H1 (cell line): ENCODE results near the gene PROK2. TPM values are rescaled to one million over a fixed set of nuclear protein-coding genes. Genes with fewer than 3 reads are reported as not detected.

Experiments used
- CTCF ChIA-PET: fragments of 300-600 bp; sonication (Branson Sonifier 250); formaldehyde crosslinking; loops from one replicate; lab custom pipeline; 2021; ENCODE audit not compliant: partially characterized antibody; lab: Charles Lee
- POLR2A ChIA-PET: fragments of 300-600 bp; sonication (Branson Sonifier 250); formaldehyde crosslinking; loops from one replicate; lab custom pipeline; 2021; ENCODE audit warnings: inconsistent platforms; ENCODE audit not compliant: partially characterized antibody; lab: Charles Lee
- DNase-seq, 2 experiments: peaks; one replicate each; pipeline versions ENCODE4 v3.0.0 to v3.0.0-alpha.2; 2010 to 2022; ENCODE audit warnings: low spot score in 2 of 2, low read depth in 1 of 2, mixed read lengths in 1 of 2
- FAIRE-seq: peaks from 2 replicates; lab custom pipeline; 2011; peaks lifted over from hg19 to GRCh38; lab: Jason Lieb, UNC
- H2AFZ ChIP-seq: 2 replicates; pipeline ENCODE4 v1.8.1; 2012; ENCODE audit warnings: low read length, inconsistent platforms
- H2AK5ac ChIP-seq: 2 replicates; pipeline ENCODE4 v1.6.1; 2013; ENCODE audit warnings: low read depth, low read length
- H2BK120ac ChIP-seq: replicated peaks from 2 replicates; pipeline ENCODE3; 2013; ENCODE audit warnings: low read depth, low read length, inconsistent platforms
- H2BK12ac ChIP-seq: 2 replicates; pipeline ENCODE4 v1.6.1; 2013; ENCODE audit warnings: low read depth, low read length
- H2BK15ac ChIP-seq: 2 replicates; pipeline ENCODE4 v1.6.1; 2013; ENCODE audit warnings: low read length
- H2BK20ac ChIP-seq: 2 replicates; pipeline ENCODE4 v1.6.1; 2013; ENCODE audit warnings: low read length
- H2BK5ac ChIP-seq: 2 replicates; pipeline ENCODE4 v1.6.1; 2013; ENCODE audit warnings: low read depth, low read length
- H3K14ac ChIP-seq: 2 replicates; pipeline ENCODE4 v1.6.1; 2013; ENCODE audit warnings: inconsistent platforms; ENCODE audit not compliant: insufficient read length
- H3K18ac ChIP-seq: 2 replicates; pipeline ENCODE4 v1.6.1; 2013; ENCODE audit warnings: low read length; ENCODE audit errors: extremely low read depth
- H3K23ac ChIP-seq: 2 replicates; pipeline ENCODE4 v1.6.1; 2013; ENCODE audit warnings: inconsistent platforms; ENCODE audit not compliant: insufficient read length
- H3K23me2 ChIP-seq: 2 replicates; pipeline ENCODE4 v1.6.1; 2013; ENCODE audit warnings: low read depth, low read length
- H3K27ac ChIP-seq: 2 replicates; pipeline ENCODE4 v1.6.1; 2011; ENCODE audit warnings: low read depth, low read length, inconsistent platforms
- H3K27me3 ChIP-seq, 4 experiments: replicated peaks in 1 of 4; 1 replicate in 1 of 4; 2 replicates in 3 of 4; pipeline versions ENCODE4 v1.6.1 to v1.8.1; 2011 to 2013; ENCODE audit warnings: low read length in 3 of 4, mild to moderate bottlenecking in 3 of 4, inconsistent platforms in 2 of 4, mixed read lengths in 2 of 4, moderate library complexity in 1 of 4; ENCODE audit not compliant: control insufficient read depth in 3 of 4, insufficient read depth in 3 of 4; ENCODE audit errors: extremely low read depth in 1 of 4
- H3K36me3 ChIP-seq, 4 experiments: 2 replicates each; pipeline versions ENCODE4 v1.6.1 to v1.8.1; 2011 to 2013; ENCODE audit warnings: mild to moderate bottlenecking in 4 of 4, low read length in 3 of 4, moderate library complexity in 2 of 4, control low read depth in 1 of 4, inconsistent platforms in 1 of 4; ENCODE audit not compliant: insufficient read depth in 4 of 4, control insufficient read depth in 2 of 4
- H3K4ac ChIP-seq: replicated peaks from 2 replicates; pipeline ENCODE3; 2013; ENCODE audit warnings: low read length, low read depth, mixed read lengths, inconsistent platforms; ENCODE audit not compliant: insufficient read length
- H3K4me1 ChIP-seq, 4 experiments: replicated peaks in 1 of 4; 1 replicate in 1 of 4; 2 replicates in 3 of 4; pipeline versions ENCODE4 v1.6.1 to v1.8.1; 2011 to 2013; ENCODE audit warnings: low read length in 3 of 4, inconsistent platforms in 2 of 4, mixed read lengths in 1 of 4; ENCODE audit not compliant: insufficient read depth in 4 of 4, control insufficient read depth in 3 of 4
- H3K4me2 ChIP-seq, 2 experiments: 2 replicates each; pipeline versions ENCODE4 v1.6.1 to v1.8.1; 2011 to 2013; ENCODE audit warnings: low read depth in 2 of 2, low read length in 2 of 2, control low read depth in 1 of 2, inconsistent platforms in 1 of 2, mild to moderate bottlenecking in 1 of 2; ENCODE audit not compliant: insufficient read depth in 1 of 2
- H3K4me3 ChIP-seq, 4 experiments: fragments of 200-600, 300-600 bp in 1 of 4; sonication (generic), shearing (Covaris generic), sonication (Bioruptor Twin) in 1 of 4; 2 replicates each; pipeline versions ENCODE4 v1.5.1 to v1.8.1; 2011 to 2016; ENCODE audit warnings: low read length in 4 of 4, low read depth in 3 of 4, control low read depth in 2 of 4, inconsistent platforms in 2 of 4, mild to moderate bottlenecking in 2 of 4, mixed read lengths in 1 of 4, moderate library complexity in 1 of 4; ENCODE audit not compliant: insufficient read depth in 2 of 4; ENCODE audit errors: extremely low read depth in 1 of 4
- H3K56ac ChIP-seq: replicated peaks from 2 replicates; pipeline ENCODE3; 2013; ENCODE audit warnings: low read depth, mild to moderate bottlenecking, mixed read lengths, low read length, inconsistent platforms; ENCODE audit not compliant: insufficient read length
- H3K79me1 ChIP-seq: 2 replicates; pipeline ENCODE4 v1.6.1; 2013; ENCODE audit warnings: low read depth, low read length, control low read depth
- H3K79me2 ChIP-seq, 2 experiments: 2 replicates each; pipeline versions ENCODE4 v1.6.1 to v1.8.1; 2012 to 2013; ENCODE audit warnings: low read length in 2 of 2, mild to moderate bottlenecking in 2 of 2, inconsistent platforms in 1 of 2; ENCODE audit not compliant: insufficient read depth in 2 of 2, control insufficient read depth in 1 of 2
- H3K9ac ChIP-seq, 4 experiments: replicated peaks in 1 of 4; 1 replicate in 1 of 4; 2 replicates in 3 of 4; pipeline versions ENCODE4 v1.6.1 to v1.8.1; 2011 to 2013; ENCODE audit warnings: low read depth in 3 of 4, low read length in 3 of 4, control low read depth in 2 of 4, mild to moderate bottlenecking in 2 of 4, moderate library complexity in 2 of 4, inconsistent platforms in 1 of 4; ENCODE audit errors: extremely low read depth in 1 of 4
- H3K9me3 ChIP-seq, 2 experiments: 2 replicates each; pipeline versions ENCODE4 v1.6.1 to v1.8.1; 2012 to 2013; ENCODE audit warnings: mild to moderate bottlenecking in 2 of 2, moderate library complexity in 2 of 2, control low read depth in 1 of 2, inconsistent platforms in 1 of 2, low read depth in 1 of 2, low read length in 1 of 2, mixed read lengths in 1 of 2; ENCODE audit not compliant: insufficient read depth in 2 of 2
- H4K20me1 ChIP-seq, 2 experiments: replicated peaks in 1 of 2; 2 replicates each; pipeline versions ENCODE3 to v1.8.1; 2011 to 2013; ENCODE audit warnings: inconsistent platforms in 2 of 2, low read length in 2 of 2, mild to moderate bottlenecking in 1 of 2; ENCODE audit not compliant: insufficient read depth in 2 of 2, control insufficient read depth in 1 of 2
- H4K5ac ChIP-seq: 2 replicates; pipeline ENCODE4 v1.6.1; 2013; ENCODE audit warnings: low read length, low read depth, mixed read lengths, inconsistent platforms; ENCODE audit not compliant: insufficient read length
- H4K8ac ChIP-seq: 2 replicates; pipeline ENCODE4 v1.8.0; 2013; ENCODE audit warnings: mild to moderate bottlenecking, moderate library complexity, low read length, inconsistent platforms; ENCODE audit not compliant: insufficient read depth; ENCODE audit errors: extremely low read depth
- H4K91ac ChIP-seq: replicated peaks from 2 replicates; pipeline ENCODE3; 2013; ENCODE audit warnings: low read length, mixed read lengths, inconsistent platforms; ENCODE audit not compliant: insufficient read length
- ATF3 ChIP-seq: IDR thresholded peaks from 2 replicates; pipeline ENCODE4 v1.6.1; 2011; ENCODE audit warnings: low read depth, mild to moderate bottlenecking, low read length; ENCODE audit not compliant: insufficient read depth
- BACH1 ChIP-seq: IDR thresholded peaks from 2 replicates; pipeline ENCODE4 v1.6.1; 2012; ENCODE audit warnings: low read length, improper control_type of control experiment
- BCL11A ChIP-seq, 2 experiments: IDR thresholded peaks; one replicate each; pipeline ENCODE4 v1.6.1; 2011; ENCODE audit warnings: low read depth in 2 of 2, low read length in 2 of 2, mild to moderate bottlenecking in 2 of 2
- CHD2 ChIP-seq: IDR thresholded peaks from 2 replicates; pipeline ENCODE4 v1.6.1; 2012; ENCODE audit warnings: low read length, improper control_type of control experiment
- HDAC6 ChIP-seq: IDR thresholded peaks from one replicate; pipeline ENCODE4 v1.7.1; 2012; ENCODE audit warnings: low read depth, mild to moderate bottlenecking, inconsistent platforms, low read length, moderate library complexity
- NRF1 ChIP-seq: IDR thresholded peaks from 2 replicates; pipeline ENCODE4 v1.6.1; 2011; ENCODE audit warnings: mild to moderate bottlenecking, low read depth, low read length, improper control_type of control experiment
- RAD21 ChIP-seq, 2 experiments: IDR thresholded peaks in 1 of 2; conservative IDR thresholded peaks in 1 of 2; 2 replicates each; pipeline ENCODE4 v1.6.1; 2011; ENCODE audit warnings: low read depth in 2 of 2, low read length in 2 of 2, improper control_type of control experiment in 1 of 2, inconsistent platforms in 1 of 2, mild to moderate bottlenecking in 1 of 2, moderate library complexity in 1 of 2
- SIN3A ChIP-seq, 2 experiments: IDR thresholded peaks in 1 of 2; conservative IDR thresholded peaks in 1 of 2; 2 replicates each; pipeline ENCODE4 v1.6.1; 2011 to 2012; ENCODE audit warnings: low read length in 2 of 2, improper control_type of control experiment in 1 of 2, low read depth in 1 of 2, mild to moderate bottlenecking in 1 of 2
- SP2 ChIP-seq: IDR thresholded peaks from 2 replicates; pipeline ENCODE4 v1.6.1; 2012; ENCODE audit warnings: mild to moderate bottlenecking, low read length, inconsistent platforms
- TAF1 ChIP-seq: IDR thresholded peaks from 2 replicates; pipeline ENCODE4 v1.6.1; 2011; ENCODE audit warnings: mild to moderate bottlenecking, low read depth, low read length
- TCF12 ChIP-seq: IDR thresholded peaks from 2 replicates; pipeline ENCODE4 v1.6.1; 2011; ENCODE audit warnings: low read depth, mild to moderate bottlenecking, low read length
- USF2 ChIP-seq: IDR thresholded peaks from 2 replicates; pipeline ENCODE4 v1.6.1; 2011; ENCODE audit warnings: low read length, improper control_type of control experiment
- ZNF274 ChIP-seq: IDR thresholded peaks from 2 replicates; pipeline ENCODE4 v1.7.0; 2012; ENCODE audit warnings: low read length, borderline replicate concordance; ENCODE audit errors: extremely low read depth
- WGBS, 2 experiments: shearing (Covaris generic) in 1 of 2; methylation state at CpG; one replicate each; pipeline versions ENCODE4 v1.1.6 to v1.1.7; 2013 to 2015; ENCODE audit warnings: low lambda C conversion rate in 2 of 2, mixed read lengths in 2 of 2, inconsistent platforms in 1 of 2, low coverage in 1 of 2, missing lambda C conversion rate in 1 of 2; ENCODE audit not compliant: insufficient replicate concordance in 2 of 2, insufficient coverage in 1 of 2, insufficient read length in 1 of 2; ENCODE audit errors: extremely low coverage in 1 of 2, missing lambda C conversion rate in 1 of 2; 5-methylcytosine and 5-hydroxymethylcytosine counted together
- polyA plus RNA-seq, 7 experiments: library from polyadenylated mRNA; depleted of rRNA in 3 of 7; stranded (reverse) in 5 of 7; unstranded in 2 of 7; fragments of >200 nt in 5 of 7; fragments of 200-250 nt in 2 of 7; gene quantifications; 1 replicate in 5 of 7; 2 replicates in 1 of 7; 4 replicates in 1 of 7; pipeline versions ENCODE4 v1.2.1 to v1.2.3, GENCODE V29; 2011 to 2013; ENCODE audit warnings: missing spikeins in 2 of 7, mixed read lengths in 2 of 7
- total RNA-seq: library from RNA; stranded (reverse); fragmentation: NEBNext Ultra II Directional; extraction: Animal tissue kit (Norgen Biotek cat#: 25700); gene quantifications from 2 replicates; pipeline ENCODE4 v1.2.1, GENCODE V29; 2021

The PROK2 gene
- total and polyA plus RNA-seq, 2 of the 8 experiments (the other 6 are each of a cell fraction or from before 2014, with no cell fraction given): 0.50 to 1.8 TPM

GRCh38 chr3:71805691-71806090 is 20.7 kb upstream of the PROK2 start:
- H2BK5ac ChIP-seq: no peak overlapping the region
- no peaks in the 10 kb centered on the region for H3K36me3 ChIP-seq
- H3K4me2 ChIP-seq: no peak overlapping the region
- H2AFZ ChIP-seq: no peak overlapping the region
- no peak overlapping the region for H2BK120ac ChIP-seq
- 97% methylated on average over 2 of the region's 2 CpGs; no CpG with 5 or more reads in 1 of the 2 experiments for WGBS, 2 experiments
- no peak overlapping the region for H2BK20ac ChIP-seq
- no peak overlapping the region for H3K14ac ChIP-seq
- H3K27ac ChIP-seq: no peak overlapping the region
- DNase-seq: no peak
- H3K4me1 ChIP-seq: peaks cover 0 to 3% (median 3%) of the 10 kb centered on the region in 4 experiments; a peak in 6 of 7 replicates
- H4K8ac ChIP-seq: no peak overlapping the region
- H2BK15ac ChIP-seq: no peak overlapping the region
- FAIRE-seq: no peak
- no peak overlapping the region for H3K56ac ChIP-seq
- H4K20me1 ChIP-seq: no peaks in the 10 kb centered on the region
- H4K91ac ChIP-seq: no peak overlapping the region
- CTCF ChIA-PET: interaction anchor here (0.6 to 1.5 kb wide), 4 partner anchors 8 to 90 kb away, joined by 3 to 4 read pairs (median 3); no protein-coding TSS in a partner anchor
- H3K4ac ChIP-seq: no peak overlapping the region
- no peak overlapping the region for H3K4me3 ChIP-seq
- H3K9me3 ChIP-seq: no peaks in the 10 kb centered on the region
- no peaks in the 10 kb centered on the region for H3K79me1 ChIP-seq
- POLR2A ChIA-PET: no interaction called here
- H4K5ac ChIP-seq: no peak overlapping the region
- no peak overlapping the region for H3K9ac ChIP-seq
- H3K27me3 ChIP-seq: no peaks in the 10 kb centered on the region
- H2BK12ac ChIP-seq: no peak overlapping the region
- H3K18ac ChIP-seq: no peak overlapping the region
- no peak overlapping the region for H3K23ac ChIP-seq
- H3K23me2 ChIP-seq: no peaks in the 10 kb centered on the region
- no peak overlapping the region for H2AK5ac ChIP-seq
- H3K79me2 ChIP-seq: no peaks in the 10 kb centered on the region
- TF ChIP-seq SP2: no peak
- no peak for TF ChIP-seq NRF1
- TF ChIP-seq USF2: no peak
- no peak for TF ChIP-seq SIN3A (conservative IDR thresholded peaks at IDR 0.05 in 1 of 2, IDR thresholded peaks at IDR 0.05 in 1 of 2; ENCODE audit: low read depth in 1 of 2, low read length in 2 of 2)
- no peak for TF ChIP-seq CHD2
- TF ChIP-seq TAF1: no peak
- no peak for TF ChIP-seq TCF12
- no peak for TF ChIP-seq HDAC6
- TF ChIP-seq BACH1: no peak
- TF ChIP-seq BCL11A (IDR thresholded peaks at IDR 0.05; ENCODE audit: low read depth in 2 of 2, low read length in 2 of 2): no peak
- no peak for TF ChIP-seq RAD21 (IDR thresholded peaks at IDR 0.05 in 1 of 2, conservative IDR thresholded peaks at IDR 0.05 in 1 of 2; ENCODE audit: low read depth in 2 of 2, low read length in 2 of 2)
- TF ChIP-seq ZNF274: no peak
- no peak for TF ChIP-seq ATF3
